H9 (cell line): ENCODE measurements around the gene PKNOX2. TPM values are rescaled to one million over a fixed set of nuclear protein-coding genes. Genes with fewer than 3 reads are reported as not detected.

Experiments
- DNase-seq: peaks from one replicate; pipeline ENCODE4 v3.0.0-alpha.2; 2017
- H2AFZ ChIP-seq: one replicate; pipeline ENCODE4 v1.6.1; 2013; ENCODE audit warnings: mild to moderate bottlenecking, low read length, control low read depth, moderate library complexity
- H2AK5ac ChIP-seq: 2 replicates; pipeline ENCODE4 v1.6.1; 2013; ENCODE audit warnings: low read length, control low read depth, mixed read lengths; ENCODE audit not compliant: insufficient read length
- H2BK120ac ChIP-seq: one replicate; pipeline ENCODE4 v1.6.1; 2013; ENCODE audit warnings: low read depth, mild to moderate bottlenecking, low read length, control low read depth, inconsistent platforms; ENCODE audit not compliant: poor library complexity, severe bottlenecking
- H2BK12ac ChIP-seq: 2 replicates; pipeline ENCODE4 v1.6.1; 2013; ENCODE audit warnings: low read length, control low read depth, mixed read lengths, low read depth; ENCODE audit not compliant: insufficient read length
- H2BK15ac ChIP-seq: 2 replicates; pipeline ENCODE4 v1.6.1; 2013; ENCODE audit warnings: low read depth, low read length, control low read depth
- H2BK20ac ChIP-seq: one replicate; pipeline ENCODE4 v1.6.1; 2013; ENCODE audit warnings: low read depth, mild to moderate bottlenecking, low read length, control low read depth, inconsistent platforms; ENCODE audit not compliant: poor library complexity, severe bottlenecking
- H2BK5ac ChIP-seq: 2 replicates; pipeline ENCODE4 v1.6.1; 2013; ENCODE audit warnings: low read length, control low read depth, mixed read lengths; ENCODE audit not compliant: insufficient read length
- H3K14ac ChIP-seq: 2 replicates; pipeline ENCODE4 v1.6.1; 2013; ENCODE audit warnings: low read length, control low read depth; ENCODE audit not compliant: insufficient read depth
- H3K18ac ChIP-seq: 2 replicates; pipeline ENCODE4 v1.6.1; 2013; ENCODE audit warnings: low read depth, mild to moderate bottlenecking, mixed read lengths, low read length, control low read depth; ENCODE audit not compliant: insufficient read length
- H3K23ac ChIP-seq: 2 replicates; pipeline ENCODE4 v1.6.1; 2013; ENCODE audit warnings: low read length, control low read depth, mixed read lengths, low read depth; ENCODE audit not compliant: insufficient read length
- H3K23me2 ChIP-seq: 2 replicates; pipeline ENCODE4 v1.6.1; 2013; ENCODE audit warnings: low read depth, mild to moderate bottlenecking, mixed read lengths, low read length, control low read depth; ENCODE audit not compliant: insufficient read length, poor library complexity, severe bottlenecking
- H3K27ac ChIP-seq: 2 replicates; pipeline ENCODE4 v1.5.1; 2013; ENCODE audit warnings: low read length, control low read depth, mixed read lengths, low read depth; ENCODE audit not compliant: insufficient read length
- H3K27me3 ChIP-seq: 2 replicates; pipeline ENCODE4 v1.6.1; 2013; ENCODE audit warnings: low read length, control low read depth, inconsistent platforms; ENCODE audit not compliant: insufficient read depth
- H3K4ac ChIP-seq: 2 replicates; pipeline ENCODE4 v1.6.1; 2013; ENCODE audit warnings: low read depth, mild to moderate bottlenecking, control low read depth, inconsistent platforms, low read length, moderate library complexity
- H3K4me1 ChIP-seq: 2 replicates; pipeline ENCODE4 v1.6.1; 2013; ENCODE audit warnings: low read length, control low read depth, inconsistent platforms; ENCODE audit not compliant: insufficient read depth
- H3K4me2 ChIP-seq: 2 replicates; pipeline ENCODE4 v1.6.1; 2013; ENCODE audit warnings: low read length, control low read depth, mixed read lengths; ENCODE audit not compliant: insufficient read length, insufficient read depth
- H3K56ac ChIP-seq: 2 replicates; pipeline ENCODE4 v1.6.1; 2013; ENCODE audit warnings: low read depth, mild to moderate bottlenecking, mixed read lengths, low read length, control low read depth; ENCODE audit not compliant: insufficient read length
- H3K79me1 ChIP-seq: 2 replicates; pipeline ENCODE4 v1.6.1; 2013; ENCODE audit warnings: low read depth, mild to moderate bottlenecking, moderate library complexity, low read length, control low read depth, inconsistent platforms; ENCODE audit not compliant: insufficient read depth, poor library complexity, severe bottlenecking
- H3K79me2 ChIP-seq: 2 replicates; pipeline ENCODE4 v1.6.1; 2013; ENCODE audit warnings: low read length, control low read depth, inconsistent platforms; ENCODE audit not compliant: insufficient read depth
- H3K9ac ChIP-seq: 2 replicates; pipeline ENCODE4 v1.6.1; 2013; ENCODE audit warnings: low read length, control low read depth, mixed read lengths; ENCODE audit not compliant: insufficient read length; ENCODE audit errors: extremely low read depth
- H3K9me3 ChIP-seq: one replicate; pipeline ENCODE4 v1.6.1; 2013; ENCODE audit warnings: low read depth, low read length, inconsistent platforms; ENCODE audit not compliant: control insufficient read depth
- H3T11ph ChIP-seq: one replicate; pipeline ENCODE4 v1.6.1; 2013; ENCODE audit warnings: mild to moderate bottlenecking, low read length, control low read depth, inconsistent platforms
- H4K20me1 ChIP-seq: one replicate; pipeline ENCODE4 v1.6.1; 2013; ENCODE audit not compliant: control insufficient read depth, insufficient read length, insufficient read depth
- H4K5ac ChIP-seq: 2 replicates; pipeline ENCODE4 v1.6.1; 2013; ENCODE audit warnings: low read depth, mild to moderate bottlenecking, mixed read lengths, low read length, control low read depth; ENCODE audit not compliant: insufficient read length
- H4K8ac ChIP-seq: replicated peaks from 2 replicates; pipeline ENCODE4 v1.6.1; 2013; ENCODE audit warnings: low read length, control low read depth, mixed read lengths, low read depth; ENCODE audit not compliant: insufficient read length
- H4K91ac ChIP-seq: 2 replicates; pipeline ENCODE4 v1.6.1; 2013; ENCODE audit warnings: low read depth, mild to moderate bottlenecking, moderate library complexity, mixed read lengths, low read length, control low read depth; ENCODE audit not compliant: insufficient read length
- H3K27ac Mint-ChIP-seq, 3 experiments: 2 replicates in 2 of 3; 3 replicates in 1 of 3; pipeline ENCODE4 v1.8.0; 2020 to 2021; ENCODE audit warnings: mixed read lengths in 3 of 3, mild to moderate bottlenecking in 1 of 3, moderate library complexity in 1 of 3
- H3K27me3 Mint-ChIP-seq: 2 replicates; pipeline ENCODE4 v1.8.0; 2021; ENCODE audit warnings: low read depth, mild to moderate bottlenecking, moderate library complexity, mixed read lengths
- H3K36me3 Mint-ChIP-seq, 3 experiments: 2 replicates in 2 of 3; 3 replicates in 1 of 3; pipeline ENCODE4 v1.8.0; 2020 to 2021; ENCODE audit warnings: low read depth in 3 of 3, mixed read lengths in 3 of 3; ENCODE audit not compliant: insufficient read depth in 1 of 3
- H3K4me1 Mint-ChIP-seq, 2 experiments: 2 replicates each; pipeline ENCODE4 v1.8.0; 2020; ENCODE audit warnings: mixed read lengths in 2 of 2
- H3K4me3 Mint-ChIP-seq, 2 experiments: 2 replicates in 1 of 2; 3 replicates in 1 of 2; pipeline ENCODE4 v1.8.0; 2020 to 2021; ENCODE audit warnings: mild to moderate bottlenecking in 2 of 2, mixed read lengths in 2 of 2, moderate library complexity in 1 of 2
- H3K9me3 Mint-ChIP-seq, 2 experiments: 2 replicates in 1 of 2; 3 replicates in 1 of 2; pipeline ENCODE4 v1.8.0; 2020; ENCODE audit warnings: mild to moderate bottlenecking in 2 of 2, mixed read lengths in 2 of 2, moderate library complexity in 1 of 2
- CTCF ChIP-seq: fragments of 200-600 bp; sonication (generic); conservative IDR thresholded peaks from 3 replicates; pipeline ENCODE4 v1.8.0; 2021; ENCODE audit warnings: antibody characterized with exemption, mild to moderate bottlenecking
- WGBS: extraction: QIAGEN DNeasy Blood & Tissue Kit; methylation state at CpG from one replicate; pipeline ENCODE4 v1.1.7; 2013; ENCODE audit warnings: missing lambda C conversion rate, low lambda C conversion rate, mixed read lengths; ENCODE audit not compliant: insufficient read length; ENCODE audit errors: extremely low coverage; 5-methylcytosine and 5-hydroxymethylcytosine counted together
- total RNA-seq: library from RNA; stranded (reverse); gene quantifications from 2 replicates; pipeline ENCODE4 v1.2.1, GENCODE V29; 2021

PKNOX2 gene
- total RNA-seq, 1 experiment from 2014 or later, result 1.3 TPM

DNA sequence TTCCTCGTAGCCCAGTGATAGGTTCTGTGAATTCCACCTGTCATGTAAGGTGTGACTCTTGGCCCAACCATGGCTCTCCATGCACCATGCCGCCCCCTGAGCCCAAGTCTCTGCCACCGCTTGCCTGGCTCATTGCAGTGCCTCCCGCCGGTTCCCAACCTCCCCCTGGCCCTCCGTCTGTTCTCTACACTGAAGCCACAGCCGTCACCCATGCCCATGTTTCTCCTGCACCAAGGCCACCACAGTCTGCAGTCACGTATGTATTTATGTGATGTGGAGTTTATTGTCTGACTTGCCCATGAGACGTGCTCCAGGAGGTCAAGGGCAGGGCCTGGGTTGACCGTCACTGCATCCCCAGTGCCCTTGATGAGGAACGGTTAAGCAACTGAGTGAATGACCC lies 35.9 kb downstream of the PKNOX2 start:
- H4K8ac ChIP-seq, result no peak overlapping the region
- H3T11ph ChIP-seq, result no peak overlapping the region
- no peak overlapping the region for H3K9ac ChIP-seq
- no peak overlapping the region for H2BK20ac ChIP-seq
- no CpG with 5 or more reads among the region's 11 CpGs for WGBS
- H2BK15ac ChIP-seq, result no peak overlapping the region
- no peak for TF ChIP-seq CTCF
- H2AK5ac ChIP-seq, result no peak overlapping the region
- H2BK12ac ChIP-seq, result no peak overlapping the region
- no peak overlapping the region; a peak in 1 of 7 replicates for H3K27ac Mint-ChIP-seq
- no peaks in the 10 kb centered on the region; the same call in 1 of the 2 replicates for H3K4me1 ChIP-seq
- no peaks in the 10 kb centered on the region for H3K9me3 ChIP-seq
- no peaks in the 10 kb centered on the region for H3K79me1 ChIP-seq
- no peak overlapping the region for H3K56ac ChIP-seq
- no peak overlapping the region for H3K14ac ChIP-seq
- no peak overlapping the region for H3K4me2 ChIP-seq
- no peaks in the 10 kb centered on the region for H4K20me1 ChIP-seq
- H3K23me2 ChIP-seq, result no peaks in the 10 kb centered on the region
- no peaks in the 10 kb centered on the region for H3K27me3 ChIP-seq
- peaks cover 40% of the 10 kb centered on the region for H3K27me3 Mint-ChIP-seq
- H3K4ac ChIP-seq, result no peak overlapping the region
- no peak overlapping the region for H4K5ac ChIP-seq
- H3K4me3 Mint-ChIP-seq, result no peak overlapping the region
- H3K79me2 ChIP-seq, result no peaks in the 10 kb centered on the region
- no peaks in the 10 kb centered on the region; a peak in 1 of 7 replicates for H3K36me3 Mint-ChIP-seq
- H3K18ac ChIP-seq, result no peak overlapping the region
- no peak overlapping the region for H2BK120ac ChIP-seq
- H4K91ac ChIP-seq, result no peak overlapping the region
- H2AFZ ChIP-seq, result no peak overlapping the region
- DNase-seq, result no peak
- H2BK5ac ChIP-seq, result no peak overlapping the region
- H3K9me3 Mint-ChIP-seq, result no peaks in the 10 kb centered on the region
- peaks cover 35 to 53% of the 10 kb centered on the region in 2 experiments for H3K4me1 Mint-ChIP-seq
- no peak overlapping the region for H3K23ac ChIP-seq
- H3K27ac ChIP-seq, result no peak overlapping the region
